ENCODE results near the gene NACC2. TPM values are rescaled to one million over a fixed set of nuclear protein-coding genes. Genes with fewer than 3 reads are reported as not detected.

Gene NACC2
- total and polyA plus RNA-seq, 7 donors, result 8.5 to 33.5 (median 18.4) TPM

- Histone ChIP-seq H3K9me3 (no peaks in the 10 kb centered on the region), H3K4me1 (peaks cover 27% of the 10 kb centered on the region), H3K27ac (no peak overlapping the region), H3K27me3 (ENCODE audit: insufficient read depth in 3 of 3, low read length in 2 of 3) (peaks cover 0 to 2% (median 0%) of the 10 kb centered on the region in 3 donors), H3K36me3 (ENCODE audit: insufficient read depth in 1 of 2, low read depth in 1 of 2) (no peaks in the 10 kb centered on the region), H3K4me3 (no peak overlapping the region)
- peak; percentile 44 to 93 (median 88) for ATAC-seq
- 69 to 88% (median 73%) methylated on average over 19 to 29 of the region's 29 CpGs for WGBS, 3 donors
- intact Hi-C loops (cut with DNase I), result no loop called here
- DNase-seq, result peak in 1 of 2 donors; percentile 91
- TF ChIP-seq CTCF (IDR thresholded peaks at IDR 0.05), result no peak
Measured at GRCh38 chr9:135980926-135981630, 114.0 kb downstream of the NACC2 start.

- TF ChIP-seq CTCF (IDR thresholded peaks at IDR 0.05), result no peak
- WGBS, 3 donors, result 36 to 52% (median 38%) methylated on average over 16 to 19 of the region's 19 CpGs
- peak overlapping the region; percentile 2 for H3K27ac ChIP-seq
- peaks cover 0 to 2% (median 0%) of the 10 kb centered on the region in 3 donors for H3K27me3 ChIP-seq (ENCODE audit: insufficient read depth in 3 of 3, low read length in 2 of 3)
- intact Hi-C loops (cut with DNase I), result no loop called here
- no peaks in the 10 kb centered on the region for H3K36me3 ChIP-seq (ENCODE audit: insufficient read depth in 1 of 2, low read depth in 1 of 2)
- H3K4me3 ChIP-seq, result peak overlapping the region; percentile 39
- H3K4me1 ChIP-seq, result peaks cover 27% of the 10 kb centered on the region
- ATAC-seq, result peak in 3 of 4 donors; percentile 5 to 19 (median 18)
- H3K9me3 ChIP-seq, result no peaks in the 10 kb centered on the region
- DNase-seq, result no peak
Measured at GRCh38 chr9:135979547-135980166, 115.4 kb downstream of the NACC2 start.

GRCh38 chr9:135978642-135979546, 116.2 kb downstream of the NACC2 start:
- H3K36me3 ChIP-seq (ENCODE audit: insufficient read depth in 1 of 2, low read depth in 1 of 2), result no peaks in the 10 kb centered on the region
- H3K27me3 ChIP-seq (ENCODE audit: insufficient read depth in 3 of 3, low read length in 2 of 3), result peaks cover 0 to 2% (median 0%) of the 10 kb centered on the region in 3 donors
- peak; percentile 52 to 79 (median 70) for ATAC-seq
- H3K4me3 ChIP-seq, result peak overlapping the region; percentile 39
- no peaks in the 10 kb centered on the region for H3K9me3 ChIP-seq
- peak in 1 of 2 donors; percentile 78 for DNase-seq
- peak overlapping the region; percentile 2 for H3K27ac ChIP-seq
- intact Hi-C loops (cut with DNase I), result no loop called here
- WGBS, 3 donors, result 10 to 34% (median 15%) methylated on average over 15 to 20 of the region's 20 CpGs
- TF ChIP-seq CTCF (IDR thresholded peaks at IDR 0.05), result no peak
- peaks cover 27% of the 10 kb centered on the region for H3K4me1 ChIP-seq

GRCh38 chr9:135976944-135977343, 118.1 kb downstream of the NACC2 start:
- Histone ChIP-seq H3K9me3 (no peaks in the 10 kb centered on the region), H3K4me1 (peaks cover 27% of the 10 kb centered on the region), H3K36me3 (ENCODE audit: insufficient read depth in 1 of 2, low read depth in 1 of 2) (no peaks in the 10 kb centered on the region), H3K4me3 (no peak overlapping the region), H3K27me3 (ENCODE audit: insufficient read depth in 3 of 3, low read length in 2 of 3) (no peaks in the 10 kb centered on the region), H3K27ac (no peak overlapping the region)
- 35 to 50% (median 49%) methylated on average over 9 to 13 of the region's 13 CpGs for WGBS, 3 donors
- TF ChIP-seq CTCF (IDR thresholded peaks at IDR 0.05), result no peak
- intact Hi-C loops (cut with DNase I), result no loop called here
- ATAC-seq (no peak), DNase-seq (no peak)
